ENCODE results near the gene ATXN1. TPM values are rescaled to one million over a fixed set of nuclear protein-coding genes. Genes with fewer than 3 reads are reported as not detected.
A peak's percentile ranks its signal among the peaks of the same experiment; 100 is the strongest.

The ATXN1 gene
- total RNA-seq, 1 donor from 2014 or later, result 71.2 TPM

DNA sequence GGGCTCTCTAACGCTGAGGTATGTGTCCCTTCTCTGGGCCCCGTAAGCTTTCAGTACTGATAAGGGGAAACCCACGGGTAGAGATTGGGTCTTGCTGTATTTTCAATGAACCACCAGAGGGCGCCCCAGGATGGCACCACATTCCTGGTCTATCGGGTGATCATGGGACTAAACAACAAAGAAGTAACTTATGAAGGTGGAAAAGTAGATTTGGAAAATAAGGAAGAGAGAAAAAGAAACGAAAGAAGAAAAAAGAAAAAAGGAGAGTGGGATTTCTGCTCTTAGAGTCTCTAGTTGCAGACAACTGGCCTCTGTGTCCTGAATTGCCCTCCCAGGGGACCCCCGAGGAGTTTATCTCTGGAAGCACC is 429.1 kb downstream of the ATXN1 start:
- peaks cover 31% of the 10 kb centered on the region for H3K4me1 ChIP-seq
- peak; percentile 74 for DNase-seq
- intact Hi-C loops (cut with DNase I), result loop anchor here (10.0 kb wide), 1 partner anchor 433 kb away; the partner anchor contains the start of gene ATXN1
- H3K4me3 ChIP-seq, result no peak overlapping the region
- H3K9me3 ChIP-seq, result no peaks in the 10 kb centered on the region
- ATAC-seq, result peak; percentile 91
- peaks cover 10% of the 10 kb centered on the region for H3K36me3 ChIP-seq
- H3K27ac ChIP-seq, result no peak overlapping the region
- TF ChIP-seq, protein P1, sequence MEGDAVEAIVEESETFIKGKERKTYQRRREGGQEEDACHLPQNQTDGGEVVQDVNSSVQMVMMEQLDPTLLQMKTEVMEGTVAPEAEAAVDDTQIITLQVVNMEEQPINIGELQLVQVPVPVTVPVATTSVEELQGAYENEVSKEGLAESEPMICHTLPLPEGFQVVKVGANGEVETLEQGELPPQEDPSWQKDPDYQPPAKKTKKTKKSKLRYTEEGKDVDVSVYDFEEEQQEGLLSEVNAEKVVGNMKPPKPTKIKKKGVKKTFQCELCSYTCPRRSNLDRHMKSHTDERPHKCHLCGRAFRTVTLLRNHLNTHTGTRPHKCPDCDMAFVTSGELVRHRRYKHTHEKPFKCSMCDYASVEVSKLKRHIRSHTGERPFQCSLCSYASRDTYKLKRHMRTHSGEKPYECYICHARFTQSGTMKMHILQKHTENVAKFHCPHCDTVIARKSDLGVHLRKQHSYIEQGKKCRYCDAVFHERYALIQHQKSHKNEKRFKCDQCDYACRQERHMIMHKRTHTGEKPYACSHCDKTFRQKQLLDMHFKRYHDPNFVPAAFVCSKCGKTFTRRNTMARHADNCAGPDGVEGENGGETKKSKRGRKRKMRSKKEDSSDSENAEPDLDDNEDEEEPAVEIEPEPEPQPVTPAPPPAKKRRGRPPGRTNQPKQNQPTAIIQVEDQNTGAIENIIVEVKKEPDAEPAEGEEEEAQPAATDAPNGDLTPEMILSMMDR (IDR thresholded peaks at IDR 0.05), result peak; percentile 94
- no peaks in the 10 kb centered on the region for H3K27me3 ChIP-seq

DNA sequence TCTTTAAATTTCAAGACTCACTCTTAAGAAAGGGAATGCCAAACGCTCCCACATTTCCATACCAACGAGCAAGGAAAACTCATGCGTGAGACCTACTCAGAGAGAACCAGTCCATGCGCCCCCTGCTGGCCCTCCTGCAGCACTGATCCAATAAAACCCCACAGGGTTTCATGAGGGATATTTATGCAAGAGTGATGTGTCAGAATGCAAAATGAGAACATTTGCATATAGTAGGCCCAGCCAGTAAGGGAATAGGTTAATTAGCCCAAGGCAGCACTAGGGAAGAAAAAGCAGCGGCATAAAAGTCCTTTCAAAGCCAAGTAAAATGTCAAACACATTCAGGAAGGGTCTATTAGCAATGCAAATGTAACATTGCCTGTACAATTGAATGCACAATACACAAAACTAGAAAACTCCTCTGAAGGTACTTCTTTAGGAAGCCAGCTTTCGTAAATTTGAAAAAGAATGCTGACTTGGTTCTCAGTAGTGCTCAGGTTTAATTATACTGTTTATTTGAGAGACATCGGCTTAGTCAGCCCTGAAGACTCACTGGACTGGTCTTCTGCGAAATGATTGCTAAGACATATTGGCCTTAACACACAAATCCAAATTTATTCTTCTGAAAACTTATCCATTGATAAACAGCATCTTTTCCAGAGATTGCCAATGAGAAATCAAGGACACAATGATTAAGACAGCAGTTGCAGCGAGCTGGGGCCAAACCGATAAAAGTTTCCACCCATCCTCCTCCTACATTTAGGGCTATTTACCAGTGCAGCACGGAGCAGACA is 429.7 kb downstream of the ATXN1 start:
- peaks cover 25% of the 10 kb centered on the region for H3K4me1 ChIP-seq
- H3K27ac ChIP-seq, result no peak overlapping the region
- ATAC-seq (peak; percentile 85), DNase-seq (peak; percentile 84)
- H3K27me3 ChIP-seq, result no peaks in the 10 kb centered on the region
- H3K36me3 ChIP-seq, result peaks cover 16% of the 10 kb centered on the region
- intact Hi-C loops (cut with DNase I), result loop anchor here (10.0 kb wide), 1 partner anchor 433 kb away; the partner anchor contains the start of gene ATXN1
- TF ChIP-seq, protein P1 (IDR thresholded peaks at IDR 0.05), result peak; percentile 94
- H3K4me3 ChIP-seq, result no peak overlapping the region
- no peaks in the 10 kb centered on the region for H3K9me3 ChIP-seq

DNA sequence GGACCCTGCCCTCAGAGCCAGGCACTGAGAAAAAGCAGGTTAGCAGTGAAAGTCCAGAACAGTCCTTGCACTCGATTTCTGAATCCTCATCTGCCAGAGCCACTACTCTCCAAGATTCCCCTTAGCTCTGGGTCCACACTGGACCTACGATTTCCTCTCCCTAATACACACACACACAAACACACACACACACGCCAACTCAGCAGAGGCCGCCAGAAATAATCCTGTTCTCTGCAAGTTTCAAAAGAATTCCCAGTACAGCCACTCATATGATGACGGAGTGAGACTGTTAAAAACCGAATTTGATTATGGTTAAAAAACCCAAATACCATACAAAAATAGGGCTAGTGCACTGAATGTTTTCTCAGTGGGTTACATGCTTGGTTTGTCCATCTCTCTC is 432.0 kb downstream of the ATXN1 start:
- no peak overlapping the region for H3K27ac ChIP-seq
- H3K4me1 ChIP-seq, result peaks cover 15% of the 10 kb centered on the region
- intact Hi-C loops (cut with DNase I), result no loop called here
- no peak overlapping the region for H3K4me3 ChIP-seq
- no peaks in the 10 kb centered on the region for H3K9me3 ChIP-seq
- DNase-seq (no peak), ATAC-seq (no peak)
- peaks cover 25% of the 10 kb centered on the region for H3K36me3 ChIP-seq
- TF ChIP-seq, protein P1 (IDR thresholded peaks at IDR 0.05), result no peak
- no peaks in the 10 kb centered on the region for H3K27me3 ChIP-seq

DNA sequence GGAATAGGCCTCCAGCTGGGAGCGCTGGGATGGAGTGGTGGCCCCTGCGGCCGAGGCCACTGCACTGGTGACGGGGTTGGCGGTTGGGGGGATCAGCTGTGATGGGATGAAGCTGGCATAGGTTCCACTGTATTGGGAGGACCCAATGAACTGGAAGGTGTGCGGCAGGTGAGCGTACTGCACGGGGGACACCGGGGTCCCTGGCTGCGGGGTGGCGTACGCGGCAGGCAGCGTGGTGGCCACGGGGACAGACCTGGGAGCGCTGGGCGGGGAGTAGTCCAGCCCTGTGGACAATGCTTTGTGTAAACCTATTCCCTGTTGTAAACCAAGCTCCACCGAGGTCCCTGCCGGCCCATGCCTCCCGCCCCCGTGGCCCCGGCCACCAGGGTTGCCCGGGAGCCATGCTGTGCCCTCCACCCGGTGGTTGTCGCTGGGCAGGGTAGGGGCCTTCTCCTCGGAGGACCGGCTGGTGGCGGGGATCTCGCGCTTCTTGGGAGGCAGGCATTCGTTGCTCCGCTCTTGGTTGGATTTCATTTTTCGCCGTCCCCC is 433.4 kb downstream of the ATXN1 start:
- H3K4me3 ChIP-seq, result no peak overlapping the region
- H3K27ac ChIP-seq, result no peak overlapping the region
- peaks cover 25% of the 10 kb centered on the region for H3K36me3 ChIP-seq
- peaks cover 25% of the 10 kb centered on the region for H3K4me1 ChIP-seq
- DNase-seq (no peak), ATAC-seq (no peak)
- H3K9me3 ChIP-seq, result no peaks in the 10 kb centered on the region
- TF ChIP-seq, protein P1 (IDR thresholded peaks at IDR 0.05), result no peak
- H3K27me3 ChIP-seq, result no peaks in the 10 kb centered on the region
- intact Hi-C loops (cut with DNase I), result no loop called here

DNA sequence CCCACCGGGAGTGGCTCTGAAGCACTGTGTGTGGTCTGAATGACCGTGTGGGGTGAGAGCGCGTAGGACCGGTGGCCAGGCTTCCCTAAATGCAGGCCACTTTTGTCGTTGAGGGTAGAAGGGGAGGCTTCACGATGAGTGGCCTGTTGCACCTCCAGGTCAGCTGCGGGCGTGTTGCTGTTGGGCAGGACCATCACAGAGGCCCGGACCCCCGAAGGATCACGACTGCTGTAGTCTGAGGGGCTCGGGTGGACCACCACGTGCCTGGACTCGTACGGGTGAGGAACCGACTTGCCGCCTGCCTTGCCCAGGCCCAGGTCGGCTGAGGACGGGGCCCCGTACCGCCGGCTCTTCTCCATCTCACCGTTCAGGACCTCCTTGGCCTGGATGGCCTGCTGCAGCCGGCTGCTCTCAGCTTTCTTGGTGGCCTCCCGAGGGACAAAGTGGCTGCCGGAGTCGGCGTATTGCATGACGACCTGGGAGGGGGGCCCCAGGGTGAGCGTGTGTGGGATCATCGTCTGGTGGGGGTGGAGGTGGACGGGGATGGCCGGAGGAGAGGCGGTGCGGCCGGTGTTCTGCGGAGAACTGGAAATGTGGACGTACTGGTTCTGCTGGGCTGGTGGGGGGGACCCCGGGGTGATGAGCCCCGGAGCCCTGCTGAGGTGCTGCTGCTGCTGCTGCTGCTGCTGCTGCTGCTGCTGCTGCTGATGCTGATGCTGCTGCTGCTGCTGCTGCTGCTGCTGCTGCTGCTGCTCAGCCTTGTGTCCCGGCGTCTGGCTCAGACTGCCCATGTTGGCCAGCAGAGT is 434.1 kb downstream of the ATXN1 start:
- intact Hi-C loops (cut with DNase I), result no loop called here
- Histone ChIP-seq H3K4me1 (peaks cover 25% of the 10 kb centered on the region), H3K27ac (no peak overlapping the region), H3K4me3 (no peak overlapping the region), H3K27me3 (no peaks in the 10 kb centered on the region), H3K36me3 (peaks cover 25% of the 10 kb centered on the region), H3K9me3 (no peaks in the 10 kb centered on the region)
- DNase-seq, result no peak
- TF ChIP-seq, protein P1 (IDR thresholded peaks at IDR 0.05), result no peak
- ATAC-seq, result no peak

Data from upper lobe of right lung (tissue), 1 donor.